SKM-1 (cell line): ENCODE results near the gene BORCS8.
A peak's percentile ranks its signal among the peaks of the same experiment; 100 is the strongest.
"Not testable (repeated sequence)": the region's sequence is repeated elsewhere in the genome, so short reads cannot be mapped to it uniquely, and the experiment has no call there.

Experiments
- DNase-seq: peaks from one replicate; lab custom pipeline; 2025; ENCODE audit not compliant: unreplicated experiment; lab: John Stamatoyannopoulos, UW

The BORCS8 gene

GRCh38 chr19:19192078-19192882 is at the start of gene BORCS8, which contains the start of gene RFXANK:
Gene BORCS8 (minus strand): TSS chr19:19192152. CDS start chr19:19192117, 35 bp downstream.
Gene RFXANK (plus strand): TSS chr19:19192258. CDS start chr19:19193947, 1,689 bp downstream.
- DNase-seq, result peak; percentile 99

DNA sequence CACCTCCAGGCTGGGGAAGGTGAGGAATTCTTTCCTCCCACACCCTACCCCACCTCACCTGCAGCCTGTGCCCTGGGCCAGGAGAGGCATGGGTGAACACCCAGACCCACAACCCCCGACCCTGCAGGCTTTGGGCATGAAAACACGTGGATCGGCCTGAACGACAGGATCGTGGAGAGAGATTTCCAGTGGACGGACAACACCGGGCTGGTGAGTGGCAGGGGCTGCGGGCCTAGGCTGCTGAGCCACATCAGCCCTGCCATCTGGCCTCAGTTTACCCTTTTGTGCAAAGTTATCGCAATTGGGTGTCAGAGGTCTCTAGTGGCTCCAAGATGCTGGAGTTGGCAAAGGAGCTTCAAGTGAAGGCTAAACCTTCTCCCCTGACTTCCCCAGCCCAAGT is 48.5 kb upstream of the BORCS8 start:
- no peak for DNase-seq

- no peak for DNase-seq
Observed at GRCh38 chr19:19239675-19240074, 47.7 kb upstream of the BORCS8 start.

DNA sequence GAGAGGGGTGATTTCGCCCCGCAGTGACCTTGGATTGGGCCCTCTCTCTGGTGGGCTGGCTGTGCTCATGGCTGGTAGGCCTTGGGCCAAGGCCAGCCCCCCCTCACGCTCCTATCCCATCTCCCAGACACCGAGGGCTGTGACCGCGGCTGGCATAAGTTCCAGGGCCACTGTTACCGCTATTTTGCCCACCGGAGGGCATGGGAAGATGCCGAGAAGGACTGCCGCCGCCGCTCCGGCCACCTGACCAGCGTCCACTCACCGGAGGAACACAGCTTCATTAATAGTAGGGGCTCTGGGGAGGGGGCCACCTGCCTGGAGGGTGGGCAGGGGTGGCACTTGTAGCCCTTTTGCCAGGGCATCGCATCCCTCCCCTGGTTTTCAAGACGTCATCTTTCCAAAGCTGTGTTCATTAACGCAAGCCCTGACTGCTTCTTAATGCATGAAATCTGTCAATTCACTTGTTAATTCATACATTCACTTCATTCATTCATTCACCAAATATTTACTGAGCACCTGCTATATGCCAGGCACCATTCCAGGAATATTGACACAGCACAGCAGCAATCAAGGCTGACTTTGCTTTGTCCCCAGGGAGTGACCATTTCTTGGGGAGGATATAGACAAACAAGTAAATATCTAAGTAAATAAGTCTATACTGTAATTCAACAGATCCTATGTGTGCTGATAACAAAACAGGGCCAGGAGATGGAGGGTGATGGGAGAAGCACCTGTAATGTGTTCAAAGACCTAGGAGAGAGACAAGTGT is 46.4 kb upstream of the BORCS8 start:
- no peak for DNase-seq

DNA sequence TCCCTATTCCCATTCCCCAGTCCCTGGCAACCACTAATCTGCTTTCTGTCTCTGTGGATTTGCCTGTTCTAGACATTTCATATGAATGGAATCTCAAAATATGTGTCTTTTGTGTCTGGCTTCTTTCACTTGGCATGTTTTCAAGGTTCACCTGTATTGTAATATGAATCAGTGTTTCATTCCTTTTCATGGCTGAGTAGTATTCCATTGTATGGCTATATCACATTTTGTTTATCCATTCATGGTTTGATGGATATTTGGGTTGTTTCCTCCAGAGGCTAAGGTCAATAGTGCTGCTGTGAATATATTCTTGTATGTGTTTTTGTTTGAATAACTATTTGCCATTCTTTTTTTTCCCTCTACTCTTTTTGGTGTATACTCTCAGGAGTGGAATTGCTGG is 44.2 kb upstream of the BORCS8 start:
- no peak for DNase-seq

DNA sequence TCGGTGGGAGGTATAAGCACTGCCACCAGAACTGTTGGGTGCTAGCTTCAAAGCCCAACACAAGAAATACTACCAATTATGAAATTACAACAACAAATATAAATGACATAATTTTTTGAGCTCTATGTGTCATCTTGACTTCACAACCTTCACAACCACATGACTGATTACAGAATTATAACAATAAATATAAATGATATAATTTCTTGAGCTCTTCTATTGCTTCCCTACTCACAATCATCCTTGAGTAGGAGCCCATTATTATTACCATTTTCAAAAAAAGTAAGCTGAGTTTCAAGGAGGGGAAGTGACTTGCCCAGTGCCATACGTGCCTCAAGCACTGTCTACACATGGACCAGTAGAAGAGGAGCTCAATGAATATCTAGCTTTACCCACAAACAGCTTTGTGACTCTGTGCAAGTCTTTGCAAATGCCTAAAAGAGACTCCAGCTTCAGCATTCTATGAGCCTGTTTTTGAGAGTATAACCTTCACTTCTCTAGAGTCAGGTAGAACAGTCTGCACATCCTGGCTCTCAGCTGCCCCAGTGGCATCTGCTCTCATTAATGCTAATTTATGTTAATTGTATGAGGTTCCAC is 42.4 kb upstream of the BORCS8 start:
- DNase-seq, result no peak

DNA sequence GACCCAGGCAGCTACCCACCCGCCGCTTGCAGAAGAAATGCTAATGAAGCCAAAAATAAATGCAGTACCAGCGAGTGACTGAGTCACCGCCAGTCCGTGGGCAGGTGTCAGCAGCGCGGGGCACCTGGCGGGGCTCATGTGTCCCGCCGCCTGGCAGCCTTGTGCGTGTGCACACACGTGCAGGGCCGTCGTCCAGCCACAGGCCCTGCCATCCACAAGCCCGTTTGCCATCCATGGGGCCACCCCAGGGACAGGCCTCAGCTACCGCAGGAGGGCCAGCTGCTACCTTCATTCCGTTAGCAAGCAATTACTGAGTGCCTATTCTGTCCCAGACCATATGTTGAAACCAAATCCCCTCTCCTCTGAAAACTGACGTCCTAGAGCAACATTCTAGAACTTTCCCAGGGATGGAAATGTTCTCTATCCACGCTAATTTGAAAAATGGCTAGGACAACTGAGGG is 40.3 kb upstream of the BORCS8 start:
- no peak for DNase-seq

DNA sequence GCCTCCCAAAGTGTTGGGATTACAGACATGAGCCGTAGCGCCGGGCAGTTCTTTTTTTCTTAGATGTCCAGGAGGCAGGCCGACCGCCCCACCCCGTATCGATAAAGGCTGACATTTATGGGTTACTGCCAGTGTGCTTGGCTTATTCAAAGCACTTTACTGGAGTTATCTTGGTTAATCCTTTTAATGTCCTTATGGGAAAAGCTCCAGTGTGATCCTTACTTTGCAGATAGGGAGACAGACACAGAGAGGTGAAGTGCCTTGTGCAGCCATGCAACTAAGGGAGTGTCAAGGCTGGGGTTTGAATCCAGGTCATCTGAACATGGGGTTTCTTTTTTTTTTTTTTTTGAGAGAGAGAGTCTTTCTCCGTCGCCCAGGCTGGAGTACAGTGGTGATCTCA is 39.0 kb upstream of the BORCS8 start:
- DNase-seq, result no peak

DNA sequence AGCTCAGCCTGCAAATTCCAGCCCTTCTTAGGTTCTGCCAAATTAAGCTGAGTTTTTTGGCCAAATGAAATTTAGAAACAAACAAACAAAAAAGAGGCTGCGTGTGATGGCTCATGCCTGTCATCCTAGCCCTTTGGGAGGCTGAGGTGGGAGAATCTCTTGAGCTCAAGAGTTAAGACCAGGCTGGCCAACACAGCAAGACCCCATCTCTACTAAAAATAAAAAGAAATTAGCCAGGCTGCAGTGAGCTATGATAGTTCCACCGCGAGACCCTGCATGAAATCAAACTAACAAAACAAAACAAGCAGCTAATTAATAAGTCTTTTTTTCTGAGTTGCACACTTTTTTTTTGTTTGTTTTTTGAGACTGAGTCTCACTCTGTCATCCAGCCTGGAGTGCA is 37.7 kb upstream of the BORCS8 start:
- DNase-seq, result no peak

GRCh38 chr19:19227217-19227616 is 35.3 kb upstream of the BORCS8 start:
- no peak for DNase-seq

DNA sequence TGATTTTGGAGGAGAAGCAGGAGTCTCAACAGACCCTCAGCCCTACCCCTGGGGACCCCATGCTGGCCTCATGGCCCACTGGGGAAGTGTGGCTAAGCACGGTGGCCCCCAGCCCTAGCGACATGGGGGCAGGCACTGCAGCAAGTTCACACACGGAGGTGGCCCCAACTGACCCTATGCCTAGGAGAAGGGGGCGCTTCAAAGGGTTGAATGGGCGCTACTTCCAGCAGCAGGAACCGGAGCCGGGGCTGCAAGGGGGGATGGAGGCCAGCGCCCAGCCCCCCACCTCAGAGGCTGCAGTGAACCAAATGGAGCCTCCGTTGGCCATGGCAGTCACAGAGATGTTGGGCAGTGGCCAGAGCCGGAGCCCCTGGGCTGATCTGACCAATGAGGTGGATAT is 34.7 kb upstream of the BORCS8 start:
- DNase-seq, result no peak

- no peak for DNase-seq
Observed at GRCh38 chr19:19226204-19226603, 34.3 kb upstream of the BORCS8 start.

DNA sequence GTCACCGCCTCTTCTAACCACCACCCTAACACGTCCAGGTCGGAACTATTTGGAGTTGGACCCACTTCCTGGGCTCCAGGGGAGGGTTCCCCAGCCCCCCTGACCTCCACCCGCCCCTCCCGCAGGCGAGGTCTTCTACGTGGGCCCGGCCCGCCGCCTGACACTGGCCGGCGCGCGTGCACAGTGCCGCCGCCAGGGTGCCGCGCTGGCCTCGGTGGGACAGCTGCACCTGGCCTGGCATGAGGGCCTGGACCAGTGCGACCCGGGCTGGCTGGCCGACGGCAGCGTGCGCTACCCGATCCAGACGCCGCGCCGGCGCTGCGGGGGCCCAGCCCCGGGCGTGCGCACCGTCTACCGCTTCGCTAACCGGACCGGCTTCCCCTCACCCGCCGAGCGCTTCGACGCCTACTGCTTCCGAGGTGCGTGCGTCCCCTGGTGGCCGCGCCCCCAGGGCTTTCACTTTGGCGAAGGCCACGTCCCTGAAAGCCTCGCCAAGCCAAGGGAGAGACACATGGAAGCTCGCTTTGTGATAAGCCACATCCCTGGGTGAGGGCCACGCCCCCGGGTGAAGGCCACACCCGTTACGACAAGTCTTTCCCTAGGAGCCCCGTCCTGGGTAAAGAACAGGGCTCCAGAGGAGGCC is 33.0 kb upstream of the BORCS8 start:
- DNase-seq, result peak; percentile 28

- no peak for DNase-seq
Observed at GRCh38 chr19:19224150-19224851, 32.3 kb upstream of the BORCS8 start.

- no peak for DNase-seq
Observed at GRCh38 chr19:19223636-19224035, 31.7 kb upstream of the BORCS8 start.

- DNase-seq, result no peak
Observed at GRCh38 chr19:19223060-19223459, 31.1 kb upstream of the BORCS8 start.

DNA sequence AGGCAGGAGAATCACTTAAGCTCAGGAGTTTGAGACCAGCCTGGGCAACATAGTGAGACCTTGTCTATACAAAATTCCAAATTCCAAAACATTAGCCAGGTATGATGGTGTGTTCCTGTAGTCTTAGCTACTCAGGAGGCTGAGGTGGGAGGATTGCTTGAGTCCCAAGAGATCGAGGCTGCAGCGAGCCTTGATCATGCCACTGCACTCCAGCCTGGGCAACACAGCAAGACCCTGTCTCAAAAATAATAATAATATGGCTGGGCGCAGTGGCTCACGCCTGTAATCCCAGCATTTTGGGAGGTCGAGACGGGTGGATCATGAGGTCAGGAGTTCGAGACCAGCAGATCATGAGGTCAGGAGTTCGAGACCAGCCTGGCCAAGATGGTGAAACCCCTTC is 29.0 kb upstream of the BORCS8 start:
- DNase-seq, result not testable (repeated sequence)

GRCh38 chr19:19218911-19219310 is 27.0 kb upstream of the BORCS8 start:
- DNase-seq, result no peak

GRCh38 chr19:19217099-19217498 is 25.1 kb upstream of the BORCS8 start:
- no peak for DNase-seq

GRCh38 chr19:19215792-19216191 is 23.8 kb upstream of the BORCS8 start:
- DNase-seq, result no peak

DNA sequence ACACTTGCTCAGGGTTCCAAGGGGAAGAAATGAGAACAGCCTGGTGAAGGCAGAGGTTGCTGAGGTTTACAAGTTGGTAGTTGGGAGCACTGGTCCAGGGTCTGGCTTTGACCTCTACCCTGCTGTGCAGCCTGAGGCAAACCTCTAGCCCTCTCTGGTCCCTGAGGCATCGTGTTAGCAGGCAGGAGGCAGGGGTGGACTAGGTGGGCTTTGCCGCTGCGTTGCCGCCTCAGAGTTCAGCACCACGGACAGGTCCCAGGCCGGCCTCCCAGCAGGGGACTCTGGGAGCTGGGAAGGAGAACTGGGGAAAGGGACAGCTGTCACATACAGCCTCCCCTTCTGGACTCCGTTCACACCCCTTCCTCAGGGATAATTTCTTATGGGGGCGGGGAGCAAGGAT is 22.9 kb upstream of the BORCS8 start:
- DNase-seq, result no peak
